HFFc6 (cell line): ENCODE measurements around the gene POMT1. TPM values are rescaled to one million over a fixed set of nuclear protein-coding genes. Genes with fewer than 3 reads are reported as not detected.

ENCODE experiments used
- DNase-seq: peaks from one replicate; pipeline ENCODE4 v3.0.0-alpha.2; 2018
- H3K27ac Mint-ChIP-seq: 2 replicates; pipeline ENCODE4 v1.8.0; 2020; ENCODE audit warnings: mild to moderate bottlenecking, mixed read lengths
- H3K27me3 Mint-ChIP-seq: 2 replicates; pipeline ENCODE4 v1.8.0; 2021; ENCODE audit warnings: mild to moderate bottlenecking, moderate library complexity, mixed read lengths; ENCODE audit not compliant: insufficient read depth
- H3K36me3 Mint-ChIP-seq: 2 replicates; pipeline ENCODE4 v1.8.0; 2021; ENCODE audit warnings: low read depth, mixed read lengths
- H3K4me1 Mint-ChIP-seq: 2 replicates; pipeline ENCODE4 v1.8.0; 2020; ENCODE audit warnings: low read depth, mixed read lengths
- H3K4me3 Mint-ChIP-seq: 2 replicates; pipeline ENCODE4 v1.8.0; 2020; ENCODE audit warnings: mild to moderate bottlenecking, moderate library complexity, mixed read lengths
- H3K9me3 Mint-ChIP-seq: 2 replicates; pipeline ENCODE4 v1.8.0; 2020; ENCODE audit warnings: mild to moderate bottlenecking, mixed read lengths
- CTCF ChIP-seq: fragments of 200-600 bp; sonication (generic); IDR thresholded peaks from 2 replicates; pipeline ENCODE4 v1.5.0; 2021; ENCODE audit warnings: antibody characterized with exemption, mild to moderate bottlenecking
- total RNA-seq, 6 experiments: library from RNA; stranded (reverse); fragmentation: NEBNext Ultra II Directional; extraction: Animal tissue kit (Norgen Biotek cat#: 25700); gene quantifications; 2 replicates in 1 of 6; 3 replicates in 5 of 6; pipeline ENCODE4 v1.2.3, GENCODE V29; 2021

Gene POMT1
- total RNA-seq, 6 experiments from 2014 or later: 39.0 to 45.7 (median 40.2) TPM

DNA sequence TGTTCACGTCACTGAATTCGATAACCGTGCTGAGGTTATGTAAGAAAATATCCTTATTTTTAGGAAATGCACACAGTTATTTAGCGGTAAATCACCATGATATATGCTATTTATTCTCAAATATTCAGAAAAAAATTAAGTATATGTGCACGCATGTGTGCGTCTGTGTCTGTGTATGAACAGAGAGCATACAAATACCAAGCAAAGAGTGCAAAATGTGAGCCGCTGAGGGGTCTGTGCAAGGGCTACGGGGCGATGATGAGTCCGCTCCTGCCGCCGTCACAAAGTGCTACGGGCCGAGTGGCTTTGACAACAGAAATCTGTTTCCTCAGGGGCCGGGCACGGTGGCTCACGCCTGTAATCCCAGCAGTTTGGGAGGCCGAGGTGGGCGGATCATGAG, 35.2 kb downstream of the POMT1 start:
- no peaks in the 10 kb centered on the region for H3K4me1 Mint-ChIP-seq
- TF ChIP-seq CTCF: no peak
- no peak overlapping the region for H3K27ac Mint-ChIP-seq
- H3K27me3 Mint-ChIP-seq: peaks cover 7% of the 10 kb centered on the region
- H3K9me3 Mint-ChIP-seq: peaks cover 11% of the 10 kb centered on the region
- DNase-seq: no peak
- peaks cover 9% of the 10 kb centered on the region for H3K36me3 Mint-ChIP-seq
- no peak overlapping the region for H3K4me3 Mint-ChIP-seq

DNA sequence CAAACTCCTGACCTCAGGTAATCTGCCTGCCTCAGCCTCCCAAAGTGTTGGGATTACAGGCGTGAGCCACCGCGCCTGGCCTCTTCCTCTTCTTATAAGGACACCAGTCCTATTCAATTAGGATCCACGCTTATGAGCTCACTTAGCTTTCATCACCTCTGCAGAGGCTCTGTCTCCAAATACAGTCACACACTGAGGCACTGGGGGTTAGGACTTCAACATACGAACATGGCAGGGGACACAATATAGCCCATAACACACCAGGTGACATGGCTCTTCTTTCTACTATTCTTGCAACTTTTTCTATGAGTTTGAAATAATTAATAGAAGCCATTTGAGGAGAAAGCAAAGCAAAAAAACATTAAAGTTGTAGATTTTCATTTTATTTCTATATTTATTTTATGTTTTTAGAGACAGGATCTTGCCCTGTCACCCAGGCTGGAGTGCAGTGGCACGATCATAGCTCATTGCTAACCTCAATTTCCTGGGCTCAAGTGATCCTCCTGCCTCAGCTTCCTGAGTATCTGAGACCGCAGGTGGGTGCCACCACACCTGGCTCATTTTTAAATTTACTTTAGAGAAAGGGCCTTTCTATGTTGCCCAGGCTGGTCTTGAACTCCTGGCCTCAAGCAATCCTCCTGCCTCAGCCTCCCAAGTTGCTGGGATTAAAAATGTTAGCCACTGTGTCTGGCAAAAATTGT, 36.7 kb downstream of the POMT1 start:
- H3K4me1 Mint-ChIP-seq: no peaks in the 10 kb centered on the region
- H3K27me3 Mint-ChIP-seq: peaks cover 12% of the 10 kb centered on the region
- no peak overlapping the region for H3K27ac Mint-ChIP-seq
- H3K4me3 Mint-ChIP-seq: no peak overlapping the region
- no peak for TF ChIP-seq CTCF
- peaks cover 21% of the 10 kb centered on the region for H3K36me3 Mint-ChIP-seq
- no peak for DNase-seq
- peaks cover 26% of the 10 kb centered on the region for H3K9me3 Mint-ChIP-seq

DNA sequence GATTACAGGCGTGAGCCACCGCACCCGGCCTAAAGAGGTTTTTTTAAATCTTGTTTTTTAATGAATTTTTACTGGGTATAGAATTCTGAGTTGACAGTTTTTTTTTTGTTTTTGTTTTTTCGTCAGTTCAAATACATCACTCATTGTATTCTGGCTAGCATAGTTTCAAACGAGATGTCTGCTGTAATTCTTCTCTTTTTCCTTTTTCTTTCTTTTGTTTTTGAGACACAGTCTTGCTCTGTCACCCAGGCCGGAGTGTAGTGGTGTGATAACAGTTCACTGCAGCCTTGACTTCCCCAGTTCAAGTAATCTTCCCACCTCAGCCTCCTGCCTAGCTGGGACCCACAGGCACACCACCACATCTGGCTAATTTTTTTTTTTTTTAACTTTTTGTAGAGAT, 40.4 kb downstream of the POMT1 start:
- no peak overlapping the region for H3K4me3 Mint-ChIP-seq
- H3K27me3 Mint-ChIP-seq: peaks cover 38% of the 10 kb centered on the region
- H3K36me3 Mint-ChIP-seq: peaks cover 24% of the 10 kb centered on the region
- peaks cover 33% of the 10 kb centered on the region for H3K9me3 Mint-ChIP-seq
- TF ChIP-seq CTCF: no peak
- peaks cover 5% of the 10 kb centered on the region for H3K4me1 Mint-ChIP-seq
- DNase-seq: no peak
- no peak overlapping the region for H3K27ac Mint-ChIP-seq

DNA sequence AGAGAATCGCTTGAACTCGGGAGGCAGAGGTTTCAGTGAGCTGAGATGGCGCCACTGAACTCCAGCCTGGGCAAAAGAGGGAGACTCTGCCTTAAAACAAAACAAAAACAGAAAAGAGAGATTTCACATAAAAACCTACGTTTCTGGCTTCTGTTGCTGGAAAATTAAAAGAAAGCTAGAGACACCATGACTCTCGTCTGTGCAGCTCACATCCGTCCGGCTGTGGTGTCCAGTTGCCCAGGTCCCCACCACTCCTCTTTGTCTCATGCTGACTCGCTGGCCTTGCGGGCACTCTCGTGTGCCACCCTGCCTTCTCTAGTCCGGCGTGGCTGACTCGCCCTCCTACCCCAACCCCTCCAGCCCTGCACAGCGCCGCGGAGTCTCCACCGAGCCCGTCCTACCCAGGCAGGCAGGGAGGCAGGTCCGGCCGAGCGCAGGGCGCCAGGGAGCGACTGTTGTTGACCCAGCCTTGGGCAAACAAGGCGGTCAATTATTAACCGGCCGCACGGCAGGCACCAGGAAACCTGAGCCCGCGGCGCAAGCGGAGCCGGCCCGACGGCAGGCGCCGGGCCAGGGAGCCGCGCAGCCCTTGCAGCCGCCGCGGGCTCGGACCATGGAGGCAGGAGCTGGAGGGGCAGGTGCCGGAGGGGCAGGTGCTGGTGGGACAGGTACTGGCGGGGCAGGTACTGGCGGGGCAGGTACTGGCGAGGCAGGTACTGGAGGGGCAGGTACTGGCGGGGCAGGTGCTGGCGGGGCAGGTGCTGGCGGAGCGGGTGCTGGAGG, 42.5 kb downstream of the POMT1 start, which contains the start of gene PRRT1B:
PRRT1B (plus strand) TSS at position 521 of the 783 bp plus-strand sequence; CDS start at position 614, 93 bp downstream.
- Mint-ChIP-seq H3K4me1 (peaks cover 5% of the 10 kb centered on the region), H3K27ac (no peak within 1 kb of the TSS)

GRCh38 chr9:131545786-131546335, 43.1 kb downstream of the POMT1 start:
- DNase-seq: no peak
- Mint-ChIP-seq H3K27me3 (peaks cover 42% of the 10 kb centered on the region), H3K36me3 (peaks cover 24% of the 10 kb centered on the region), H3K27ac (no peak overlapping the region), H3K9me3 (peaks cover 33% of the 10 kb centered on the region), H3K4me3 (no peak overlapping the region), H3K4me1 (peaks cover 5% of the 10 kb centered on the region)
- no peak for TF ChIP-seq CTCF

More for the DNA sequence above, 42.5 kb downstream of the POMT1 start, which contains the start of gene PRRT1B:
- TF ChIP-seq CTCF: no peak
- Mint-ChIP-seq H3K36me3 (peaks cover 24% of the 10 kb centered on the region), H3K9me3 (peaks cover 33% of the 10 kb centered on the region), H3K27me3 (peaks cover 45% of the 10 kb centered on the region), H3K4me3 (no peak within 1 kb of the TSS)
- no peak for DNase-seq
